ENCODE measurements around the gene MYO16. TPM values are rescaled to one million over a fixed set of nuclear protein-coding genes. Genes with fewer than 3 reads are reported as not detected.

The MYO16 gene
- polyA plus RNA-seq, 1 donor from 2014 or later = 2.5 TPM

DNA sequence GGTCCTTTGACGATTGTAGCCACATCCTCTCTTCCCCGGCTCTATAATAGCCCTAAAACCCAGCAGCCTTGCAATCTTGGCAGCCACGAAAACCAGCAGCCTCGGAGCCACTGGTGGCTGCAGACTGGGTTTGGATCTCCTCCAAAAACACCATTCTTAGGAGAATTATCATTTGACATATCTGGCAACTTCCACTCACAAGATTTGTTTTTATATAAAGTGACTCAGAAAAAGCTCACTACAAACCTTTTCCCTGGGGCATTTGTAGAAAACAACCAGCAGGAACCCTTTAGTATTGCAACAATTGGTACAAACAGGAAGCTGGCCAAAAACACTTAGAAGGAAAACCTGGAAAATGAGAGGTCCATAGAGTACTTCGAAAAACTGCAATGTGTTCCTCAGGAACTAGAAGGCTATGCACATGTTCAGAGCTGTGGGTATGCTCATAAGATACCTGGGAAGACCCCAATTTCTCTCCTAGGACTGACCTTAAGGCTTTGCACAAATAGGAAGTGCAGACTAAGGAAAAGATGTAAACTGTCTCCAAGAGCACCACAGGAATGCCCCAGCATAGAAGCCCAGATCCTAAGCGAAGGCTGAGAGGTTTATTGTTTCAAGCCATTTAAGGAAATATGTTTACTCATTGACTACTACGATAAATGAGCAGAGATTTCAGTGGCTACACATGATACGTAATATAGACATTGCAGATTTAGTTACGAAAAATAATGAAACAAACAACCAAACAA, 71.2 kb downstream of the MYO16 start:
- no peaks in the 10 kb centered on the region for H4K20me1 ChIP-seq (ENCODE audit: insufficient read depth)
- H3K27me3 ChIP-seq (ENCODE audit: insufficient read depth, low read depth, low read length) = no peaks in the 10 kb centered on the region
- no peaks in the 10 kb centered on the region for H3K36me3 ChIP-seq (ENCODE audit: insufficient read depth, low read length)
- no peaks in the 10 kb centered on the region for H3K79me2 ChIP-seq (replicated peaks; ENCODE audit: insufficient read depth, low read length)
- H3K4me2 ChIP-seq (ENCODE audit: low read length) = no peak overlapping the region
- no peak for TF ChIP-seq TAF1 (IDR thresholded peaks at IDR 0.05; ENCODE audit: low read depth)
- H3K27ac ChIP-seq (ENCODE audit: low read length) = no peak overlapping the region
- H3F3A ChIP-seq (ENCODE audit: insufficient read depth, low read length, poor library complexity, severe bottlenecking) = no peaks in the 10 kb centered on the region
- H3K9me3 ChIP-seq (ENCODE audit: low read length) = no peaks in the 10 kb centered on the region
- no peaks in the 10 kb centered on the region for H3K9me2 ChIP-seq (ENCODE audit: insufficient read depth, low read length)
- H3K4me3 ChIP-seq (ENCODE audit: low read length) = no peak overlapping the region
- no peak overlapping the region for H3K9ac ChIP-seq (ENCODE audit: low read length)
- no peak overlapping the region for H2AFZ ChIP-seq (ENCODE audit: low read depth, low read length)

DNA sequence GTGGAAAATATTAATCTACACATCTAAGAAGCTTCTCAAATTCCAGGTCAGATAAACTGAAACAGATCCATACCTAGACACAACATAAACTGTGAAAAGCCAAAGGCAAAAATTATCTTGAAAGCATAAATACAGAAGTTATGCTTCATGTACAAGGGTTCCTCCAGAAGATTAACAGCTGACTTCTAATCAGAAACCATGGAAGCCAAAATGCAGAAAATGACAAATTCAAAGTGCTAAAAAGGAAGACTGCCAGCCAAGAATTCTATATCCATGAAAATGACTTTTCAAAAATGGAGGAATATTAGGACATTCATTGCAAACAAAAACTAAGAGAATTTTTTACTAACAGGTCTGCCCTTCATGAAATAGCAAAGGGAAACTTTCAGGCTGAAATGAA, 72.8 kb downstream of the MYO16 start:
- no peak overlapping the region for H3K4me3 ChIP-seq (ENCODE audit: low read length)
- H3K4me2 ChIP-seq (ENCODE audit: low read length) = no peak overlapping the region
- H2AFZ ChIP-seq (ENCODE audit: low read depth, low read length) = no peak overlapping the region
- no peaks in the 10 kb centered on the region for H4K20me1 ChIP-seq (ENCODE audit: insufficient read depth)
- H3F3A ChIP-seq (ENCODE audit: insufficient read depth, low read length, poor library complexity, severe bottlenecking) = no peaks in the 10 kb centered on the region
- no peaks in the 10 kb centered on the region for H3K9me3 ChIP-seq (ENCODE audit: low read length)
- no peak overlapping the region for H3K27ac ChIP-seq (ENCODE audit: low read length)
- no peak overlapping the region for H3K9ac ChIP-seq (ENCODE audit: low read length)
- no peaks in the 10 kb centered on the region for H3K79me2 ChIP-seq (replicated peaks; ENCODE audit: insufficient read depth, low read length)
- H3K27me3 ChIP-seq (ENCODE audit: insufficient read depth, low read depth, low read length) = no peaks in the 10 kb centered on the region
- H3K9me2 ChIP-seq (ENCODE audit: insufficient read depth, low read length) = no peaks in the 10 kb centered on the region
- H3K36me3 ChIP-seq (ENCODE audit: insufficient read depth, low read length) = no peaks in the 10 kb centered on the region
- TF ChIP-seq TAF1 (IDR thresholded peaks at IDR 0.05; ENCODE audit: low read depth) (no peak), MXI1 (conservative IDR thresholded peaks at IDR 0.05; ENCODE audit: poor library complexity, severe bottlenecking) (no peak), POLR2AphosphoS5 (IDR thresholded peaks at IDR 0.05) (no peak), SMC3 (conservative IDR thresholded peaks at IDR 0.05; ENCODE audit: poor library complexity) (no peak), EP300 (conservative IDR thresholded peaks at IDR 0.05; ENCODE audit: poor library complexity, severe bottlenecking) (no peak), RAD21 (conservative IDR thresholded peaks at IDR 0.05) (no peak), EZH2 (IDR thresholded peaks at IDR 0.05; ENCODE audit: borderline replicate concordance, insufficient read depth, low read length, poor library complexity, severe bottlenecking) (no peak)
- TF ChIP-seq, protein P1, sequence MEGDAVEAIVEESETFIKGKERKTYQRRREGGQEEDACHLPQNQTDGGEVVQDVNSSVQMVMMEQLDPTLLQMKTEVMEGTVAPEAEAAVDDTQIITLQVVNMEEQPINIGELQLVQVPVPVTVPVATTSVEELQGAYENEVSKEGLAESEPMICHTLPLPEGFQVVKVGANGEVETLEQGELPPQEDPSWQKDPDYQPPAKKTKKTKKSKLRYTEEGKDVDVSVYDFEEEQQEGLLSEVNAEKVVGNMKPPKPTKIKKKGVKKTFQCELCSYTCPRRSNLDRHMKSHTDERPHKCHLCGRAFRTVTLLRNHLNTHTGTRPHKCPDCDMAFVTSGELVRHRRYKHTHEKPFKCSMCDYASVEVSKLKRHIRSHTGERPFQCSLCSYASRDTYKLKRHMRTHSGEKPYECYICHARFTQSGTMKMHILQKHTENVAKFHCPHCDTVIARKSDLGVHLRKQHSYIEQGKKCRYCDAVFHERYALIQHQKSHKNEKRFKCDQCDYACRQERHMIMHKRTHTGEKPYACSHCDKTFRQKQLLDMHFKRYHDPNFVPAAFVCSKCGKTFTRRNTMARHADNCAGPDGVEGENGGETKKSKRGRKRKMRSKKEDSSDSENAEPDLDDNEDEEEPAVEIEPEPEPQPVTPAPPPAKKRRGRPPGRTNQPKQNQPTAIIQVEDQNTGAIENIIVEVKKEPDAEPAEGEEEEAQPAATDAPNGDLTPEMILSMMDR (IDR thresholded peaks at IDR 0.05; ENCODE audit: poor library complexity, severe bottlenecking) = no peak
- TF ChIP-seq, protein P2, sequence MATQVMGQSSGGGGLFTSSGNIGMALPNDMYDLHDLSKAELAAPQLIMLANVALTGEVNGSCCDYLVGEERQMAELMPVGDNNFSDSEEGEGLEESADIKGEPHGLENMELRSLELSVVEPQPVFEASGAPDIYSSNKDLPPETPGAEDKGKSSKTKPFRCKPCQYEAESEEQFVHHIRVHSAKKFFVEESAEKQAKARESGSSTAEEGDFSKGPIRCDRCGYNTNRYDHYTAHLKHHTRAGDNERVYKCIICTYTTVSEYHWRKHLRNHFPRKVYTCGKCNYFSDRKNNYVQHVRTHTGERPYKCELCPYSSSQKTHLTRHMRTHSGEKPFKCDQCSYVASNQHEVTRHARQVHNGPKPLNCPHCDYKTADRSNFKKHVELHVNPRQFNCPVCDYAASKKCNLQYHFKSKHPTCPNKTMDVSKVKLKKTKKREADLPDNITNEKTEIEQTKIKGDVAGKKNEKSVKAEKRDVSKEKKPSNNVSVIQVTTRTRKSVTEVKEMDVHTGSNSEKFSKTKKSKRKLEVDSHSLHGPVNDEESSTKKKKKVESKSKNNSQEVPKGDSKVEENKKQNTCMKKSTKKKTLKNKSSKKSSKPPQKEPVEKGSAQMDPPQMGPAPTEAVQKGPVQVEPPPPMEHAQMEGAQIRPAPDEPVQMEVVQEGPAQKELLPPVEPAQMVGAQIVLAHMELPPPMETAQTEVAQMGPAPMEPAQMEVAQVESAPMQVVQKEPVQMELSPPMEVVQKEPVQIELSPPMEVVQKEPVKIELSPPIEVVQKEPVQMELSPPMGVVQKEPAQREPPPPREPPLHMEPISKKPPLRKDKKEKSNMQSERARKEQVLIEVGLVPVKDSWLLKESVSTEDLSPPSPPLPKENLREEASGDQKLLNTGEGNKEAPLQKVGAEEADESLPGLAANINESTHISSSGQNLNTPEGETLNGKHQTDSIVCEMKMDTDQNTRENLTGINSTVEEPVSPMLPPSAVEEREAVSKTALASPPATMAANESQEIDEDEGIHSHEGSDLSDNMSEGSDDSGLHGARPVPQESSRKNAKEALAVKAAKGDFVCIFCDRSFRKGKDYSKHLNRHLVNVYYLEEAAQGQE (IDR thresholded peaks at IDR 0.05; ENCODE audit: borderline replicate concordance) = no peak

All from neural cell (in vitro differentiated cells).